IMR-90 (cell line): ENCODE data around the gene MRPL19. TPM values are rescaled to one million over a fixed set of nuclear protein-coding genes. Genes with fewer than 3 reads are reported as not detected.

Experiments
- ATAC-seq: fragments of 200-7000 bp; cut with Tn5 transposase; 2 replicates; pipeline ENCODE4 v1.9.1; 2020; ENCODE audit warnings: low read depth, mild to moderate bottlenecking, moderate library complexity
- BruUV-seq: library from RNA; stranded (reverse); fragments of 400-500 nt; replicated peaks from 2 replicates; lab custom pipeline; 2021; lab: Mats Ljungman, UMichigan
- CTCF ChIA-PET: fragments of 300-600 bp; formaldehyde crosslinking; extraction: SDS; loops from one replicate; lab custom pipeline; 2021; ENCODE audit warnings: antibody characterized with exemption; lab: Yijun Ruan, JAX
- POLR2A ChIA-PET: fragments of 300-600 bp; sonication (Branson Sonifier 250); formaldehyde crosslinking; loops from one replicate; lab custom pipeline; 2022; ENCODE audit warnings: antibody characterized with exemption; ENCODE audit not compliant: unreplicated experiment; lab: Charles Lee
- DNase-seq: peaks from one replicate; pipeline ENCODE4 v3.0.0; 2013
- H2AFZ ChIP-seq: replicated peaks from 2 replicates; pipeline ENCODE3; 2013; ENCODE audit warnings: low read length, mild to moderate bottlenecking; ENCODE audit not compliant: poor library complexity
- H2AK5ac ChIP-seq: 2 replicates; pipeline ENCODE4 v1.6.1; 2013; ENCODE audit warnings: low read depth, low read length, inconsistent platforms
- H2AK9ac ChIP-seq: replicated peaks from 2 replicates; pipeline ENCODE3; 2013; ENCODE audit warnings: mild to moderate bottlenecking, low read depth, low read length, moderate library complexity; ENCODE audit not compliant: poor library complexity
- H2BK120ac ChIP-seq: 2 replicates; pipeline ENCODE4 v1.6.1; 2013; ENCODE audit warnings: low read depth, low read length, inconsistent platforms
- H2BK15ac ChIP-seq: 3 replicates; pipeline ENCODE4 v1.6.1; 2013; ENCODE audit warnings: low read depth, low read length, inconsistent platforms
- H2BK20ac ChIP-seq: 2 replicates; pipeline ENCODE4 v1.6.1; 2013; ENCODE audit warnings: low read depth, mild to moderate bottlenecking, inconsistent platforms, low read length, moderate library complexity
- H2BK5ac ChIP-seq: 2 replicates; pipeline ENCODE4 v1.6.1; 2013; ENCODE audit warnings: mild to moderate bottlenecking, low read depth, low read length, inconsistent platforms; ENCODE audit not compliant: poor library complexity, severe bottlenecking
- H3K14ac ChIP-seq: replicated peaks from 2 replicates; pipeline ENCODE4 v1.6.1; 2013; ENCODE audit warnings: low read depth, low read length, inconsistent platforms
- H3K18ac ChIP-seq: 2 replicates; pipeline ENCODE4 v1.6.1; 2013; ENCODE audit warnings: low read depth, low read length, control low read depth
- H3K23ac ChIP-seq: 2 replicates; pipeline ENCODE4 v1.6.1; 2013; ENCODE audit warnings: low read depth, low read length, inconsistent platforms
- H3K27ac ChIP-seq: 2 replicates; pipeline ENCODE4 v1.5.1; 2013; ENCODE audit warnings: mild to moderate bottlenecking, control low read depth, low read length; ENCODE audit not compliant: insufficient read depth
- H3K27me3 ChIP-seq: 2 replicates; pipeline ENCODE4 v1.6.1; 2013; ENCODE audit warnings: low read length; ENCODE audit not compliant: control insufficient read depth, insufficient read depth
- H3K36me3 ChIP-seq: 2 replicates; pipeline ENCODE4 v1.6.1; 2013; ENCODE audit warnings: low read length, mixed read lengths; ENCODE audit not compliant: control insufficient read depth, insufficient read depth
- H3K4ac ChIP-seq: 2 replicates; pipeline ENCODE4 v1.6.1; 2013; ENCODE audit warnings: low read depth, low read length, inconsistent platforms
- H3K4me1 ChIP-seq: 2 replicates; pipeline ENCODE4 v1.6.1; 2013; ENCODE audit warnings: low read length, mixed read lengths; ENCODE audit not compliant: control insufficient read depth, insufficient read depth
- H3K4me2 ChIP-seq: 2 replicates; pipeline ENCODE4 v1.6.1; 2013; ENCODE audit warnings: low read depth, mild to moderate bottlenecking, control low read depth, low read length, moderate library complexity
- H3K4me3 ChIP-seq: 2 replicates; pipeline ENCODE4 v1.5.1; 2013; ENCODE audit warnings: low read depth, mild to moderate bottlenecking, control low read depth, low read length, moderate library complexity; ENCODE audit not compliant: insufficient read depth
- H3K56ac ChIP-seq: 2 replicates; pipeline ENCODE4 v1.6.1; 2013; ENCODE audit warnings: low read length, inconsistent platforms; ENCODE audit not compliant: insufficient read depth; ENCODE audit errors: extremely low read depth
- H3K79me1 ChIP-seq, 2 experiments: 2 replicates each; pipeline ENCODE4 v1.6.1; 2013; ENCODE audit warnings: low read length in 2 of 2, inconsistent platforms in 1 of 2, low read depth in 1 of 2
- H3K9ac ChIP-seq: 2 replicates; pipeline ENCODE4 v1.6.1; 2013; ENCODE audit warnings: low read depth, low read length, control low read depth
- H3K9me1 ChIP-seq: 2 replicates; pipeline ENCODE4 v1.6.1; 2013; ENCODE audit warnings: low read length, inconsistent platforms; ENCODE audit not compliant: insufficient read depth
- H3K9me3 ChIP-seq: 2 replicates; pipeline ENCODE4 v1.6.1; 2013; ENCODE audit warnings: low read length; ENCODE audit not compliant: control insufficient read depth, insufficient read depth
- H4K20me1 ChIP-seq: 2 replicates; pipeline ENCODE4 v1.6.1; 2013; ENCODE audit warnings: low read length, inconsistent platforms; ENCODE audit not compliant: insufficient read depth
- H4K5ac ChIP-seq: 2 replicates; pipeline ENCODE4 v1.6.1; 2013; ENCODE audit warnings: mild to moderate bottlenecking, low read depth, low read length, control low read depth
- H4K8ac ChIP-seq, 2 experiments: 2 replicates each; pipeline ENCODE4 v1.6.1; 2013; ENCODE audit warnings: low read depth in 2 of 2, low read length in 2 of 2, control low read depth in 1 of 2, inconsistent platforms in 1 of 2
- H4K91ac ChIP-seq: 2 replicates; pipeline ENCODE4 v1.6.1; 2013; ENCODE audit warnings: low read depth, low read length, inconsistent platforms; ENCODE audit not compliant: insufficient read depth
- BHLHE40 ChIP-seq: fragments of 150-350 bp; IDR thresholded peaks from 2 replicates; pipeline ENCODE4 v1.6.1; 2016; ENCODE audit warnings: mild to moderate bottlenecking, low read depth, low read length
- CEBPB ChIP-seq: IDR thresholded peaks from 2 replicates; pipeline ENCODE4 v1.6.1; 2012; ENCODE audit warnings: low read depth, low read length, improper control_type of control experiment
- CHD1 ChIP-seq: IDR thresholded peaks from 2 replicates; pipeline ENCODE4 v1.6.1; 2012; ENCODE audit warnings: low read depth, low read length, improper control_type of control experiment
- FOS ChIP-seq: fragments of 150-350 bp; IDR thresholded peaks from 2 replicates; pipeline ENCODE4 v1.6.1; 2016; ENCODE audit warnings: low read depth, low read length
- MAFK ChIP-seq: IDR thresholded peaks from 2 replicates; pipeline ENCODE4 v1.6.1; 2012; ENCODE audit warnings: low read depth, low read length, improper control_type of control experiment
- MXI1 ChIP-seq: IDR thresholded peaks from 2 replicates; pipeline ENCODE4 v1.6.1; 2012; ENCODE audit warnings: low read depth, mild to moderate bottlenecking, low read length, moderate library complexity, borderline replicate concordance
- NFE2L2 ChIP-seq: fragments of 150-350 bp; IDR thresholded peaks from 2 replicates; pipeline ENCODE4 v1.6.1; 2016; ENCODE audit warnings: low read depth, mild to moderate bottlenecking, low read length
- POLR2A ChIP-seq: IDR thresholded peaks from 2 replicates; pipeline ENCODE4 v1.6.1; 2012; ENCODE audit warnings: mild to moderate bottlenecking, low read depth, low read length
- RAD21 ChIP-seq: IDR thresholded peaks from 2 replicates; pipeline ENCODE4 v1.6.1; 2012; ENCODE audit warnings: low read length, improper control_type of control experiment
- RCOR1 ChIP-seq: IDR thresholded peaks from 2 replicates; pipeline ENCODE4 v1.6.1; 2012; ENCODE audit warnings: mild to moderate bottlenecking, low read length, improper control_type of control experiment; ENCODE audit not compliant: insufficient replicate concordance
- RFX5 ChIP-seq: IDR thresholded peaks from 2 replicates; pipeline ENCODE4 v1.8.0; 2012; ENCODE audit warnings: low read depth, mild to moderate bottlenecking, low read length, moderate library complexity
- SMC3 ChIP-seq: fragments of 150-350 bp; IDR thresholded peaks from 2 replicates; pipeline ENCODE4 v1.6.1; 2016; ENCODE audit warnings: low read depth, mild to moderate bottlenecking, antibody characterized with exemption, low read length, moderate library complexity
- WGBS, 2 experiments: methylation state at CpG; one replicate each; pipeline versions ENCODE4 v1.1.5 to v1.1.7; 2013; ENCODE audit warnings: missing lambda C conversion rate in 2 of 2; ENCODE audit not compliant: insufficient read length in 1 of 2; ENCODE audit errors: extremely low coverage in 2 of 2; 5-methylcytosine and 5-hydroxymethylcytosine counted together
- dilution Hi-C: fragments of 300-500 bp; cut with HindIII; formaldehyde crosslinking; loops from one replicate; pipeline ENCODE4 v1.14.3; 2018; ENCODE audit warnings: low sequenced_read_pairs; ENCODE audit not compliant: unreplicated experiment
- in situ Hi-C: fragments of 300-500 bp; cut with MboI; formaldehyde crosslinking; loops from 3 replicates; pipeline ENCODE4 v1.14.3; 2019; ENCODE audit warnings: low sequenced_read_pairs, inconsistent platforms, mixed read lengths
- intact Hi-C: fragments of 100-400 bp; cut with micrococcal nuclease; formaldehyde crosslinking; loops from 2 replicates; pipeline ENCODE4 v1.10.0; 2022
- polyA plus RNA-seq, 3 experiments: library from polyadenylated mRNA; depleted of rRNA; stranded (reverse); fragments of >200 nt; gene quantifications; 2 replicates each; pipeline ENCODE4 v1.2.3, GENCODE V29; 2012; ENCODE audit warnings: low replicate concordance in 1 of 3
- total RNA-seq: library from RNA; depleted of rRNA; stranded (reverse); fragments of >200 nt; gene quantifications from 2 replicates; pipeline ENCODE4 v1.2.3, GENCODE V29; 2012
- TF ChIP-seq, protein P1 (sequence below): fragments of 150-350 bp; IDR thresholded peaks from 2 replicates; pipeline ENCODE4 v1.6.1; 2016; ENCODE audit warnings: low read depth, mild to moderate bottlenecking, low read length, moderate library complexity, borderline replicate concordance
- TF ChIP-seq, protein P2 (sequence below): conservative IDR thresholded peaks from 2 replicates; pipeline ENCODE4 v1.5.1; 2012; ENCODE audit warnings: mild to moderate bottlenecking, low read depth, low read length, improper control_type of control experiment
- TF ChIP-seq, protein P3 (sequence below): fragments of 150-350 bp; IDR thresholded peaks from 2 replicates; pipeline ENCODE4 v1.6.1; 2017; ENCODE audit warnings: mild to moderate bottlenecking, antibody characterized with exemption, low read length, low read depth

Gene MRPL19
- total and polyA plus RNA-seq, 2 of the 4 experiments (the other 2 are of a cell fraction) = 24.8 to 28.5 TPM

DNA sequence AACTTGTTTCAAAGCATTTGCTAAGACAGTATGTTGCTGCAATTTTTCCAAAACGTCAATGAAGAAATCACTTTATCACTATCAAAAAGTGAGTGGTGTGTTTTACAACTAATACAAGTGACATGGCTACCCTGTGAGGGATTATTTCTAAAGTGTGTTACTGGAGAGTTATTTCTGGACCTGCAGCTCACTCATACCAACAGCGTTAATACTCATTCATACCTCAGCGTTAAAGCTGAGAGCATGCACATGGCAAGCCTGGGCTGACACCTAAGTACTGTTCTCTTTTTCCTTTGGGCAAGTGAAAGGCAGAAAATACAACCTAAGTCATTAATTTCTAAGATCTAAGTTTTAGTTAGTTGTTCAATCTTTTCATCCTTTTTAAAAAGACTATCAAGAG lies 13.0 kb upstream of the MRPL19 start:
- CTCF ChIA-PET = interaction anchor here (1.1 kb wide), 1 partner anchor 169 kb away, joined by 4 read pairs; no protein-coding TSS in a partner anchor
- no TSS peak for BruUV-seq
- ATAC-seq (no peak), DNase-seq (no peak)
- Histone ChIP-seq H4K8ac (no peak overlapping the region), H3K23ac (no peak overlapping the region), H2AK9ac (no peak overlapping the region), H2AK5ac (no peak overlapping the region), H2BK20ac (no peak overlapping the region), H3K4me3 (no peak overlapping the region), H3K4ac (no peak overlapping the region), H3K36me3 (no peaks in the 10 kb centered on the region), H3K4me1 (no peaks in the 10 kb centered on the region), H3K18ac (no peak overlapping the region), H3K79me1 (no peaks in the 10 kb centered on the region), H3K4me2 (no peak overlapping the region), H2AFZ (no peak overlapping the region), H3K27me3 (peaks cover 22% of the 10 kb centered on the region), H3K14ac (no peak overlapping the region), H3K9me1 (no peaks in the 10 kb centered on the region; the same call in 1 of the 2 replicates), H4K91ac (no peak overlapping the region), H3K56ac (no peak overlapping the region), H2BK120ac (no peak overlapping the region), H4K20me1 (no peaks in the 10 kb centered on the region), H3K27ac (no peak overlapping the region), H4K5ac (no peak overlapping the region), H2BK5ac (no peak overlapping the region), H2BK15ac (no peak overlapping the region), H3K9me3 (no peaks in the 10 kb centered on the region), H3K9ac (no peak overlapping the region)
- TF ChIP-seq CHD1 = no peak
- TF ChIP-seq RCOR1 = no peak
- no peak for TF ChIP-seq BHLHE40
- TF ChIP-seq SMC3 = no peak
- TF ChIP-seq, protein P1, sequence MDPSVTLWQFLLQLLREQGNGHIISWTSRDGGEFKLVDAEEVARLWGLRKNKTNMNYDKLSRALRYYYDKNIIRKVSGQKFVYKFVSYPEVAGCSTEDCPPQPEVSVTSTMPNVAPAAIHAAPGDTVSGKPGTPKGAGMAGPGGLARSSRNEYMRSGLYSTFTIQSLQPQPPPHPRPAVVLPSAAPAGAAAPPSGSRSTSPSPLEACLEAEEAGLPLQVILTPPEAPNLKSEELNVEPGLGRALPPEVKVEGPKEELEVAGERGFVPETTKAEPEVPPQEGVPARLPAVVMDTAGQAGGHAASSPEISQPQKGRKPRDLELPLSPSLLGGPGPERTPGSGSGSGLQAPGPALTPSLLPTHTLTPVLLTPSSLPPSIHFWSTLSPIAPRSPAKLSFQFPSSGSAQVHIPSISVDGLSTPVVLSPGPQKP = no peak
- no peak for TF ChIP-seq RAD21
- TF ChIP-seq RFX5 = no peak
- TF ChIP-seq MXI1 = no peak
- TF ChIP-seq, protein P2, sequence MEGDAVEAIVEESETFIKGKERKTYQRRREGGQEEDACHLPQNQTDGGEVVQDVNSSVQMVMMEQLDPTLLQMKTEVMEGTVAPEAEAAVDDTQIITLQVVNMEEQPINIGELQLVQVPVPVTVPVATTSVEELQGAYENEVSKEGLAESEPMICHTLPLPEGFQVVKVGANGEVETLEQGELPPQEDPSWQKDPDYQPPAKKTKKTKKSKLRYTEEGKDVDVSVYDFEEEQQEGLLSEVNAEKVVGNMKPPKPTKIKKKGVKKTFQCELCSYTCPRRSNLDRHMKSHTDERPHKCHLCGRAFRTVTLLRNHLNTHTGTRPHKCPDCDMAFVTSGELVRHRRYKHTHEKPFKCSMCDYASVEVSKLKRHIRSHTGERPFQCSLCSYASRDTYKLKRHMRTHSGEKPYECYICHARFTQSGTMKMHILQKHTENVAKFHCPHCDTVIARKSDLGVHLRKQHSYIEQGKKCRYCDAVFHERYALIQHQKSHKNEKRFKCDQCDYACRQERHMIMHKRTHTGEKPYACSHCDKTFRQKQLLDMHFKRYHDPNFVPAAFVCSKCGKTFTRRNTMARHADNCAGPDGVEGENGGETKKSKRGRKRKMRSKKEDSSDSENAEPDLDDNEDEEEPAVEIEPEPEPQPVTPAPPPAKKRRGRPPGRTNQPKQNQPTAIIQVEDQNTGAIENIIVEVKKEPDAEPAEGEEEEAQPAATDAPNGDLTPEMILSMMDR = no peak
- TF ChIP-seq NFE2L2 = no peak
- no peak for TF ChIP-seq CEBPB
- no peak for TF ChIP-seq FOS
- TF ChIP-seq, protein P3, sequence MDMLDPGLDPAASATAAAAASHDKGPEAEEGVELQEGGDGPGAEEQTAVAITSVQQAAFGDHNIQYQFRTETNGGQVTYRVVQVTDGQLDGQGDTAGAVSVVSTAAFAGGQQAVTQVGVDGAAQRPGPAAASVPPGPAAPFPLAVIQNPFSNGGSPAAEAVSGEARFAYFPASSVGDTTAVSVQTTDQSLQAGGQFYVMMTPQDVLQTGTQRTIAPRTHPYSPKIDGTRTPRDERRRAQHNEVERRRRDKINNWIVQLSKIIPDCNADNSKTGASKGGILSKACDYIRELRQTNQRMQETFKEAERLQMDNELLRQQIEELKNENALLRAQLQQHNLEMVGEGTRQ = no peak
- no peak for TF ChIP-seq MAFK
- TF ChIP-seq POLR2A = no peak
- POLR2A ChIA-PET = no interaction called here
- dilution Hi-C loops (loop anchor here (25.0 kb wide), 1 partner anchor 171 kb away; no protein-coding TSS in a partner anchor), in situ Hi-C loops (no loop called here), intact Hi-C loops (no loop called here)
- WGBS, 2 experiments = no CpG with 5 or more reads among the region's 3 CpGs
